ENCODE measurements around the gene DGKD. TPM values are rescaled to one million over a fixed set of nuclear protein-coding genes. Genes with fewer than 3 reads are reported as not detected.

DGKD gene
- total and polyA plus RNA-seq, 11 donors, result 15.5 to 88.6 (median 43.0) TPM

- intact Hi-C loops (cut with DNase I), result no loop called here
- TF ChIP-seq CTCF (IDR thresholded peaks at IDR 0.05) (no peak), POLR2A (IDR thresholded peaks at IDR 0.05) (no peak)
- no peak for DNase-seq
- H3K9me3 ChIP-seq, result no peaks in the 10 kb centered on the region
- no peaks in the 10 kb centered on the region for H3K27me3 ChIP-seq
- no peak for ATAC-seq
- no peaks in the 10 kb centered on the region for H3K36me3 ChIP-seq
- peaks cover 0 to 8% (median 0%) of the 10 kb centered on the region in 12 donors for H3K4me1 ChIP-seq
- no peak overlapping the region for H3K4me3 ChIP-seq
- H3K27ac ChIP-seq, result no peak overlapping the region
- WGBS, 4 donors, result 73 to 77% (median 75%) methylated on average over 8 to 10 of the region's 10 CpGs
Observed at GRCh38 chr2:233325814-233326213, 28.5 kb upstream of the DGKD start.

GRCh38 chr2:233326500-233326899 is 27.8 kb upstream of the DGKD start:
- intact Hi-C loops (cut with DNase I), result no loop called here
- no peak overlapping the region for H3K4me3 ChIP-seq
- no peaks in the 10 kb centered on the region for H3K36me3 ChIP-seq
- H3K27ac ChIP-seq, result no peak overlapping the region
- peaks cover 0 to 14% (median 0%) of the 10 kb centered on the region in 12 donors for H3K4me1 ChIP-seq
- no peaks in the 10 kb centered on the region for H3K27me3 ChIP-seq
- no peaks in the 10 kb centered on the region for H3K9me3 ChIP-seq
- no peak for ATAC-seq
- no peak for TF ChIP-seq POLR2A (IDR thresholded peaks at IDR 0.05)
- TF ChIP-seq CTCF (IDR thresholded peaks at IDR 0.05), result no peak
- 91 to 97% (median 96%) methylated on average over 5 to 8 of the region's 8 CpGs for WGBS, 4 donors
- no peak for DNase-seq

GRCh38 chr2:233328922-233329321 is 25.4 kb upstream of the DGKD start:
- WGBS, 4 donors, result 70 to 85% (median 73%) methylated on average over 4 of the region's 4 CpGs
- Histone ChIP-seq H3K27ac (no peak overlapping the region), H3K27me3 (no peaks in the 10 kb centered on the region), H3K9me3 (no peaks in the 10 kb centered on the region), H3K4me3 (no peak overlapping the region), H3K4me1 (peaks cover 0 to 38% (median 0%) of the 10 kb centered on the region in 12 donors), H3K36me3 (no peaks in the 10 kb centered on the region)
- TF ChIP-seq POLR2A (IDR thresholded peaks at IDR 0.05) (no peak), CTCF (IDR thresholded peaks at IDR 0.05) (no peak)
- intact Hi-C loops (cut with DNase I), result no loop called here
- DNase-seq (no peak), ATAC-seq (no peak)

- peak in 1 of 4 donors; percentile 10 for ATAC-seq
- no peak overlapping the region for H3K27ac ChIP-seq
- WGBS, 4 donors, result 58 to 66% (median 64%) methylated on average over 7 of the region's 7 CpGs
- H3K27me3 ChIP-seq, result no peaks in the 10 kb centered on the region
- no peak overlapping the region for H3K4me3 ChIP-seq
- no peaks in the 10 kb centered on the region for H3K36me3 ChIP-seq
- TF ChIP-seq CTCF (IDR thresholded peaks at IDR 0.05), result no peak
- no peak for TF ChIP-seq POLR2A (IDR thresholded peaks at IDR 0.05)
- H3K9me3 ChIP-seq, result no peaks in the 10 kb centered on the region
- intact Hi-C loops (cut with DNase I), result no loop called here
- DNase-seq, result no peak
- H3K4me1 ChIP-seq, result peaks cover 0 to 41% (median 0%) of the 10 kb centered on the region in 12 donors
Observed at GRCh38 chr2:233329489-233330135, 24.7 kb upstream of the DGKD start.
